ENCODE results near the gene PPP4R3B. TPM values are rescaled to one million over a fixed set of nuclear protein-coding genes. Genes with fewer than 3 reads are reported as not detected.

The PPP4R3B gene
- total and polyA plus RNA-seq, 2 of the 8 experiments (the other 6 are each of a cell fraction or from before 2014, with no cell fraction given) = 8.5 to 39.1 TPM

DNA sequence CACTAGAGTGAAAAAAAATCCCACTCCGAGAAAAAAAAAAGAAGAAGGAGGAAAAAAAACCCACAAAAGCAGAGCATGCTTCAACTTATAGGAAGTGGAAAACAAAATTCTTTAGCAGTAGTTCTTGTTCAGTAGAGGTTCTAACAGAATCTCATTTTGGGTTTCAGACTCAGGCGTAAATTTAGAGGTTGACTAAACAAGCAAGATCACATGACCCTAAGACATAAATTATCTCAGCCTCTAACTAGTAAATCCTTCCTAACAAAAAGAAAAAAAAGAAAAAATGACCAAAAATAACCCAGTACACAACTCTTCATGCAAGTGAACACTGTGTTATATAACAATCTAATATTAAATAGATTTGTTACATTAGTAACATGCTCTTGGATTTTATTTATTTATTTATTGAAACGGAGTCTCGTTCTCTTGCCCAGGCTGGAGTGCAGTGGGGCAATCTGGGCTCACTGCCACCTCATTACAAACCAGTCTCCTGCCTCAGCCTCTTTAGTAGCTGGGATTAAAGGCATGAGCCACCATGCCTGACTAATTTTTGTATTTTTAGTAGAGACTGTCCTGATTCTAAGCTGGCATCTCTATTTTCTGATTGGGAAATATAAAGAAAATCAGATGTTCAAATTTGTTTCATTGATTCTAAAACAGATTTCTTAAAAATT lies 35.4 kb downstream of the PPP4R3B start:
- no peak for FAIRE-seq
- Histone ChIP-seq H3K23me2 (ENCODE audit: low read depth, low read length) (no peaks in the 10 kb centered on the region), H2BK12ac (ENCODE audit: low read depth, low read length) (no peak overlapping the region), H3K56ac (replicated peaks; ENCODE audit: insufficient read length, low read depth, low read length) (no peak overlapping the region), H4K8ac (ENCODE audit: extremely low read depth, insufficient read depth, low read length) (no peak overlapping the region), H3K79me1 (ENCODE audit: low read depth, low read length) (no peaks in the 10 kb centered on the region), H3K23ac (ENCODE audit: insufficient read length) (no peak overlapping the region), H3K4ac (replicated peaks; ENCODE audit: insufficient read length, low read depth, low read length) (no peak overlapping the region), H2BK120ac (replicated peaks; ENCODE audit: low read depth, low read length) (no peak overlapping the region), H2BK5ac (ENCODE audit: low read depth, low read length) (no peak overlapping the region), H2AK5ac (ENCODE audit: low read depth, low read length) (no peak overlapping the region), H2BK20ac (ENCODE audit: low read length) (no peak overlapping the region), H3K9me3 (ENCODE audit: insufficient read depth in 2 of 2, low read depth in 1 of 2, low read length in 1 of 2) (no peaks in the 10 kb centered on the region), H3K27ac (ENCODE audit: low read depth, low read length) (no peak overlapping the region), H3K27me3 (replicated peaks in 1 of 4; ENCODE audit: control insufficient read depth in 3 of 4, extremely low read depth in 1 of 4, insufficient read depth in 3 of 4, low read length in 3 of 4) (no peaks in the 10 kb centered on the region), H2BK15ac (ENCODE audit: low read length) (no peak overlapping the region), H3K79me2 (ENCODE audit: control insufficient read depth in 1 of 2, insufficient read depth in 2 of 2, low read length in 2 of 2) (no peaks in the 10 kb centered on the region), H3K36me3 (ENCODE audit: control insufficient read depth in 2 of 4, insufficient read depth in 4 of 4, low read length in 3 of 4) (peaks cover 0 to 48% (median under 1%) of the 10 kb centered on the region in 4 experiments; a peak in 2 of 8 replicates), H2AFZ (ENCODE audit: low read length) (no peak overlapping the region), H3K9ac (replicated peaks in 1 of 4; ENCODE audit: extremely low read depth in 1 of 4, low read depth in 3 of 4, low read length in 3 of 4) (no peak overlapping the region), H4K91ac (replicated peaks; ENCODE audit: insufficient read length, low read length) (no peak overlapping the region), H3K18ac (ENCODE audit: extremely low read depth, low read length) (no peak overlapping the region), H3K14ac (ENCODE audit: insufficient read length) (no peak overlapping the region), H4K5ac (ENCODE audit: insufficient read length, low read depth, low read length) (no peak overlapping the region), H3K4me2 (ENCODE audit: insufficient read depth in 1 of 2, low read depth in 2 of 2, low read length in 2 of 2) (no peak overlapping the region), H3K4me1 (replicated peaks in 1 of 4; ENCODE audit: control insufficient read depth in 3 of 4, insufficient read depth in 4 of 4, low read length in 3 of 4) (no peaks in the 10 kb centered on the region), H3K4me3 (ENCODE audit: extremely low read depth in 1 of 4, insufficient read depth in 2 of 4, low read depth in 3 of 4, low read length in 4 of 4) (no peak overlapping the region), H4K20me1 (replicated peaks in 1 of 2; ENCODE audit: control insufficient read depth in 1 of 2, insufficient read depth in 2 of 2, low read length in 2 of 2) (no peaks in the 10 kb centered on the region)
- POLR2A ChIA-PET (ENCODE audit: partially characterized antibody) = no interaction called here
- CTCF ChIA-PET (ENCODE audit: partially characterized antibody) = interaction anchor here (0.6 to 1.7 kb wide), 5 partner anchors 14 to 358 kb away, joined by 3 to 7 read pairs (median 3); no protein-coding TSS in a partner anchor
- no peak for DNase-seq (ENCODE audit: low read depth in 1 of 2, low spot score in 2 of 2)
- WGBS, 2 experiments (ENCODE audit: extremely low coverage in 1 of 2, insufficient coverage in 1 of 2, insufficient read length in 1 of 2, insufficient replicate concordance in 2 of 2, low coverage in 1 of 2, low lambda C conversion rate in 2 of 2, missing lambda C conversion rate in 1 of 2) = 98% methylated on average over 4 of the region's 4 CpGs; no CpG with 5 or more reads in 1 of the 2 experiments
- TF ChIP-seq TAF7 (optimal IDR thresholded peaks at IDR 0.05; ENCODE audit: borderline replicate concordance, low read depth, low read length) = no peak
- no peak for TF ChIP-seq RNF2 (IDR thresholded peaks at IDR 0.05; ENCODE audit: borderline replicate concordance, low read depth, low read length, missing control alignments, poor library complexity, severe bottlenecking)
- TF ChIP-seq MAFK (IDR thresholded peaks at IDR 0.05; ENCODE audit: low read depth, low read length) = no peak
- TF ChIP-seq, protein P1, sequence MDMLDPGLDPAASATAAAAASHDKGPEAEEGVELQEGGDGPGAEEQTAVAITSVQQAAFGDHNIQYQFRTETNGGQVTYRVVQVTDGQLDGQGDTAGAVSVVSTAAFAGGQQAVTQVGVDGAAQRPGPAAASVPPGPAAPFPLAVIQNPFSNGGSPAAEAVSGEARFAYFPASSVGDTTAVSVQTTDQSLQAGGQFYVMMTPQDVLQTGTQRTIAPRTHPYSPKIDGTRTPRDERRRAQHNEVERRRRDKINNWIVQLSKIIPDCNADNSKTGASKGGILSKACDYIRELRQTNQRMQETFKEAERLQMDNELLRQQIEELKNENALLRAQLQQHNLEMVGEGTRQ (IDR thresholded peaks at IDR 0.05; ENCODE audit: low read length) = no peak
- TF ChIP-seq SIRT6 (IDR thresholded peaks at IDR 0.05; ENCODE audit: low read length) = no peak
- TF ChIP-seq POU5F1 (IDR thresholded peaks at IDR 0.05; ENCODE audit: low read depth, low read length) = no peak
- TF ChIP-seq, protein P2, sequence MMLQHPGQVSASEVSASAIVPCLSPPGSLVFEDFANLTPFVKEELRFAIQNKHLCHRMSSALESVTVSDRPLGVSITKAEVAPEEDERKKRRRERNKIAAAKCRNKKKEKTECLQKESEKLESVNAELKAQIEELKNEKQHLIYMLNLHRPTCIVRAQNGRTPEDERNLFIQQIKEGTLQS (IDR thresholded peaks at IDR 0.05; ENCODE audit: insufficient read depth, low read depth, low read length) = no peak
- no peak for TF ChIP-seq TAF1 (IDR thresholded peaks at IDR 0.05; ENCODE audit: low read depth, low read length)
- TF ChIP-seq POLR2A (IDR thresholded peaks at IDR 0.05; ENCODE audit: control extremely low read depth in 1 of 2, low read depth in 2 of 2, low read length in 2 of 2) = no peak
- no peak for TF ChIP-seq SIN3A (conservative IDR thresholded peaks at IDR 0.05 in 1 of 2, IDR thresholded peaks at IDR 0.05 in 1 of 2; ENCODE audit: low read depth in 1 of 2, low read length in 2 of 2)
- TF ChIP-seq RFX5 (IDR thresholded peaks at IDR 0.05; ENCODE audit: borderline replicate concordance, low read depth, low read length) = no peak
